Islet of Langerhans (tissue), 1 donor: ENCODE measurements around the gene SLC18A2.
"Not testable (repeated sequence)": the region's sequence is repeated elsewhere in the genome, so short reads cannot be mapped to it uniquely, and the experiment has no call there.

Experiments
- FAIRE-seq: peaks from one replicate; lab custom pipeline; 2011; peaks lifted over from hg19 to GRCh38; lab: Jason Lieb, UNC

SLC18A2 gene

GRCh38 chr10:117262903-117263293 is 22.0 kb downstream of the SLC18A2 start:
- FAIRE-seq, result no peak

DNA sequence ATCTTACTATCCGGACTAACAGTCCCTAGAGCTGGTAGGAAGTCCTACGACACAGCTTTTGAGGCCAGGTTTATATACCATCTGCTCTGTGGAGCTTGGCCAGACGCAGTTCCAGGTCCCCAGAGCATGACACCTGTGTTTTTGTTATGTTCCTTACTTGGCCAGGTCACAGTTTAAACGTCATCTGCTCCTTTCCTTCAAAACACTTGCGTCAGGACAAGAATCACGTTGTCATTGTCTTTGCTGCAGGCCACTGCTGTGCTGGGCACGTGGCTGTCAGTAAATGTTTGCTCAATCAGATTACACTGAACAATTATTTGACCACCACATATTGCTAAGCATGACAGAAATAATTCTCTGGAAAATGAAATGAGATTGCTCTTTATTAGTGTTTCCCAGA is 23.9 kb downstream of the SLC18A2 start:
- peak; percentile 99 for FAIRE-seq

DNA sequence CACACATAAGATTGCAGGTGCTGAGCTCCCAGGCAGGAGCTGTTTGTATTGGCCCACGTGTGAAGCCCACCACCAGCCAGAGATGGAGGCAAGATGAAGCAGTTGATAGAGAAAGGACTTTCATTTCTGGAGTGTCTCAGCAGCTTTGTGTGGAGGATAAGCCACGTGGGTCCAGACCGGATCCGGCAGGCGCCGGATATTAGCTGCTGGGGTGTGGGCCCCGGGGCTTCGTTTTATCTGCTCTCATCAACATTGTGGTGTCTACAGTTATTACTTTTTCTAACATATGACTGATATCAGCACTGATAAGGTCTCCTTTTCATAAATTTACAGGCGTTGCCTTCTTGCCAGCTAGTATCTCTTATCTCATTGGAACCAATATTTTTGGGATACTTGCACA is 25.5 kb downstream of the SLC18A2 start:
- no peak for FAIRE-seq

DNA sequence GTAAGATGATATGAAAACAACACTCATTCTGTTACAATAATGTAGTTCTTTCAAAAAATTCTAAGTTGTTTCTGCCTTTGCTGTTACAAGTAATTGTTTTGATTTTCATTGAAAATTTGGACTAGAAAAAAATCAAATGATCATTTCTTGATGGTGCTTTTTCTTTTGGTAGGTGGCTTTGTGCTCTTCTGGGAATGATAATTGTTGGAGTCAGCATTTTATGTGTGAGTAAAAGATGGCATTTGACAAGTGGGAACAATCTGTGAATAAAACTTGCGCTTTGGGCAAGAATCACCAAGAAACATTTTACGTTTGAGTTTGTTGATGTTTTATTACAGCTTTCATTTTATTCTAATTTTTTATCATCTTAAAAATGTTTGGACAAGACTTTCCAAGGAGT is 25.9 kb downstream of the SLC18A2 start:
- FAIRE-seq, result peak; percentile 79

DNA sequence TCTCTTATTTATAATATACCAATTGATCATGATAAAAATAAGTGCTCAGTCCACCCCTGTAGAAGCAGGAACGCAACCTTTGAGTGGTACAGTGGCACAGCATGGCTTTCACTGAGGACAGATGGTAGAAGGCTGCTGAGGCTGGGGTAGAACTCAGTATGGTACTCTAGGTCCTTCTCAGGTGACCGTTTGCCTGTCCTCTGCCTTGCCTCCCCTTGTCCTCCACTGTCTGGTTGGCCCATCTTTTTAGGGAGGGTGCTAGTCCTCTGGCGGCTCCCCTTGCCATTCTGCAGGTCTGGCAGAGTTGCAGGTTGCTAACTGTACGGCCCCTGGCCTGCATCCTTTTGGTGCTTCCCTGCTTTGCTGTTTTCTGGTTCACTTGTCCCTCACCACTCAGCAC is 27.3 kb downstream of the SLC18A2 start:
- FAIRE-seq, result no peak

DNA sequence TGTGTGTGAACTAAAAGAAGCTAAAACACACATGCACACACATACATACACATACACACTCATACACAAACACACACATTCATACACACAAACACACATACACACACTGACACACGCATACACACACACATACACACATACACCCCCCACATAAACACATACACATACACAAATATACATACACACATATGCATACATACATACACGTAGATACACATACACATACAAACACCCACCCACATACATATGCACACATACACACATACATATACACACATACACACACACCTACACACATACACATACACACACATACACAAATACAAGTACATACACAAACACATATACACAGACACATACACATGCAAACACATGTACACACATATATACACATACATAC is 28.0 kb downstream of the SLC18A2 start:
- no peak for FAIRE-seq

DNA sequence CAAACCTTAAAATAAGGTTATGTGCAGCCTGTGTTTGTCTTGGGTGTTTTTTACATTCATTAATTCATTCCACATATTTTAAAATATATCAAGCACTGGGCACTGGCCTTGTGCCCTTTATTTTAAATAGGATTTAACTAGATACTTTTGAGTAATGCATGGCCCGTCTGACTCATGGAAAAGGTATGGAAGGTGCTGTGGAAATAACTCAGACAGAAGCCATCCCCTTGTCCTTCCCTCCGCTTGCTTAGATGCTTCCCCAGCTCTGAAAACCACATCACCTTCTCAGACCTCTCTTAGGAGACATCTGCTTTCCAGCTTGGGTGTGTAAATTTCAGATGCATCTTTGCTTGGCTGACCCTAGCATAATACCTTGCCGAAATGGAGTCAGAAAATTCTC is 30.5 kb downstream of the SLC18A2 start:
- no peak for FAIRE-seq

GRCh38 chr10:117272195-117273076 is 31.5 kb downstream of the SLC18A2 start:
- no peak for FAIRE-seq

GRCh38 chr10:117273980-117274379 is 33.1 kb downstream of the SLC18A2 start:
- FAIRE-seq, result no peak

DNA sequence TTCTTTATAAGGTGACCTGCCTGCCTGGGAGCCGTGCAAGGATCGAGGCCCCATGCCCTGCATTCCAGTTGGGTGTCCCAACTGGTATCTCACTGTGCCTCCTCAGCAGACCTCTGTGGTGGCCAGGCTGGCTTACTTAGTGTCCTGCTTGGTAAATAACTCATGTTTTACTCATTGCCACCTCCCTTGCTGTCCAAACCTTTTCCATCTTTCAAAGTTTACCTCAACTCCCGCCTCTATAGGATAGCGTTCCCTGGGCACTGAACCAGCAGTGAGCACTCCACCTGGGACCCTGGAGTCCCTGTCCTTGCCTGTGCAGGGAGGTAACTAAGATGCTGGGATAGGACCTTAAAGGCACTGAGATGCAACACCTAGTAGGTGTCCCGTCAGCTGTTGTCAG is 33.6 kb downstream of the SLC18A2 start:
- FAIRE-seq, result no peak

DNA sequence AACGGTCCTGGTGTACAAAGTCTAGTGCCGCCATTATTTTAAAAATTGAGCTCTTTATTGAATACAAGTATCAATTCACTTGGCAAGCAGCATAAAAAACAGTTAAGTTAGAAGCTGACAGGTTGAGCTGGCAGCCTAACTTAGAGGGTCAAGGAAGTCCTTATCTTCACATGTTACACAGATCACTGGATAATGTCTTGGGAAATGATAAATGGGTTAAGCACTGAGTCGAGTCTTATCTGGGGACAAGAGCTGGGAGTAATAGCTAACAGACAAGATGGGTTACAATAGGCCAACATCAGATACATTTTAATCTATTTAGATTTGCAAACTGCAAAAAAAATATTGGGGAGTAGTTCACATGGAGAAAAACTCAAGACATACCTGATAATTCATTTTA is 34.2 kb downstream of the SLC18A2 start:
- no peak for FAIRE-seq

GRCh38 chr10:117277675-117278074 is 36.8 kb downstream of the SLC18A2 start:
- FAIRE-seq, result no peak

DNA sequence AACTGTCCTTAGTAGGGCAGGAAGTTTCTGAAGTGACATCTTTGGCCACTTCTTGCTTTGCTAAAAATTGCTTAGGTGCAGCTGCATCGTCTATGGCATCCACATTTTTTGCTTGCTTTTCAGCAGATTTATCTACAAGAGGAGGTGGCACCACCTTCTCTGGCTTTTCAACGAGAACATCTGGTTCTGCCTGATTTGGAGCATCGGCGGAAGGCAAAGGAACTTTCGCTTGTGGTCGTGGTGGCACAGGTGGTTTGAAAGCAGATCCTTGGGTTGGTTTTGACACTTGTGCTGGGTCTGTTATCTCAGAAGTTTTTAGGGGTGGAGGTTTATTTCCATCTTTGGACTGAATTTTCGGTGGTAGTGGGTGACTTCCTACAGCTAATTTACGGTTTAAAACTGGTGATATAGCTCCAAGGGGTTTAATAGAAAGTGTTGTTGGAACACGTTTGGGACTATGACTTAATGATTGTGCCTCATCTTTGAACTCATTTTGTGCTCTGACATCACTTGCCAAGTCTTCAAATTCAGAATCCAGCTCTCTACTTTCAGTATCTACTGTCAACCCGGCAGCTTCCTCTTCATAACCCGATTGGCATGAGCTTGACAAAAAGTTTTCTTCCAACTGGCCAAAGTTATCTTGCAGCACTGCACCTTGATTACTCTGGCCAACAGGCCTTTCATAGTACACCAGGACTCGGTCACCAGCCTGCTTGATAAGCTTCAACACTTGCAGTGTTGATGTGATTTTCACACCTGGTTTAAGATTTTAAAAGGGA is 44.0 kb downstream of the SLC18A2 start:
- FAIRE-seq, result no peak

- FAIRE-seq, result not testable (repeated sequence)
These were observed 50.0 kb downstream of the SLC18A2 start for GRCh38 chr10:117290872-117291271.

DNA sequence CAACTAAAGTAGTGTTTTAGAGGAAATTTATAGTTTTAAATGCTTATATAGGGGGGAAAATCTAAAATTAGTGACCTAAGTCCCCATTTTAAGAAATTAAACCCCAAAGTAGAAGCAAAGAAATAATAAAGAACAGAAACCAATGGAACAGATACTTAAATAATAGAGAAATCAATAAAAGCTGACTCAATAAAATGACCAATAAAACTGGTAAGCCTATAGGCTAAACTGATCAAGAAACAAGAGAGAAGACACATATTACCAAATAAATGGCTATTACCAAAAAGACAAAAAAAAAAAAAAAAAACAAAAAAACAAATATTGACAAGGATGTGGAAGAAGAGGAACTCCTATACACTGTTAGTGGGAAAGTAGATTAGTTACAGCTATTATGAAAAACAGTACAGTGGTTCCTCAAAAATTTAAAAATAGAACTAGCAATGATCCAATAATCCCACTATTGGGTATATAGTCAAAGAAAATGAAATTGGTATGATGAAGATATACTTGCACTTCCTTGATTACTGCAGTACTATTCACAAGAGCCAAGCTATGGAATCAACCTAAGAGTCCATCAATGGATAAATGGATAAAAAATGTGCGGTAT is 53.2 kb downstream of the SLC18A2 start:
- FAIRE-seq, result peak; percentile 90

GRCh38 chr10:117294735-117295134 is 53.8 kb downstream of the SLC18A2 start:
- FAIRE-seq, result no peak

GRCh38 chr10:117298219-117298618 is 57.3 kb downstream of the SLC18A2 start:
- FAIRE-seq, result no peak

DNA sequence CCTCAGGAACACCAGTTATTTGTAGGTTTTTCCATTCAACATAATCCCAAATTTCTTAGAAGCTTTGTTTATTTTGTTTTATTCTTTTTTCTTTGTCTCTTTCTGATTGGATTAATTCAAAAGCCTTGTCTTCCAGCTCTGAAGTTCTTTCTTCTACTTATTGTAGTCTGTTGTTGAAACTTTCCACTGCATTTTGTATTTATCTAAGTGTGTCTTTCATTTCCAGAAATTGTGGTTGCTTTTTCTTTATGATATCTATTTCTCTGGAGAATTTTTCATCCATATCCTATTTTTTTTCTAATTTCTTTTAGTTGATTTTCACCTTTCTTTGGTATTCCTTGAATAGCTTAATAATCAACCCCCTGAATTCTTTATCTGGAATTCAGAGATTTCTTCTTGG is 58.5 kb downstream of the SLC18A2 start:
- FAIRE-seq, result no peak

DNA sequence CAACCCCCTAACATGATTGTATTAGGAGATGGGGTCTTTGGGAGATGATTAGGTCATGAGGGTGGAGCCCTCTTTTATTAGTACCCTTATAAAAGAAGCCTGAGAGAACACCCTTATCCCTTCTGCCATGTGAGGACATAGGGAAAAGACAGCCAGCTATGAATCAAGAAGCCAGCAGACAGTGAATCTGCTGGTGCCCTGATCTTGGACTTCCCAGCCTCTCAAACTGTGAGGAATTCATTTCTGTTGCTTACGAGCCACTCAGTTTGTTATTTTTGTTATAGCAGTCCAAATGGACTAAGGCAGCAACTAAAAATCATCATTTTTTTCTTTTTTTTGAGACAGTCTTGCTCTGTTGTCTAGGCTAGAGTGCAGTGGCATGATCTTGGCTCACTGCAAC is 59.8 kb downstream of the SLC18A2 start:
- no peak for FAIRE-seq

DNA sequence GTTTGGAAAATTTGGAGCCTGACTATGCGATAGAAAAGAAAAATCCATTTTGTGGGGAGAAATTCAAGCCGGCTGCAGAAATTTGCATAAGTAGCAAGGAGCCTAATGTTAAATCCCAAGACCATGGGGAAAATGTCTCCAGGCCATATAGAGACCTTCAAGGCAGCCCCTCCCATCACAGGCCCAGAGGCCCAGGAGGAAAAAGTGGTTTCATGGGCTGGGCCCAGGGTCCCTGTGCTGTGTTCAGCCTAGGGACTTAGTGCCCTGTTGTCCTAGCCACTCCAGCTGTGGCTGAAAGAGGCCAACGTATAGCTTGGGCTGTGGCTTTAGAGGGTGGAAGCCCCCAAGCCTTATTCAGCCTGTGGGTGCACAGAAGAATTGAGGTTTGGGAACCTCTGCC is 62.5 kb downstream of the SLC18A2 start:
- FAIRE-seq, result not testable (repeated sequence)

GRCh38 chr10:117306674-117307073 is 65.8 kb downstream of the SLC18A2 start:
- peak; percentile 49 for FAIRE-seq

- FAIRE-seq, result no peak
These were observed 70.3 kb downstream of the SLC18A2 start for GRCh38 chr10:117311261-117311660.

- FAIRE-seq, result no peak
These were observed 71.5 kb downstream of the SLC18A2 start for GRCh38 chr10:117312430-117312829.
